GM23338 (cell line): ENCODE results near the gene AFF1. TPM values are rescaled to one million over a fixed set of nuclear protein-coding genes. Genes with fewer than 3 reads are reported as not detected.

Source experiments
- ATAC-seq: fragments of 200-7000 bp; cut with Tn5 transposase; 3 replicates; pipeline ENCODE4 v1.9.1; 2020
- DNase-seq: peaks from one replicate; pipeline ENCODE4 v3.0.0-alpha.2; 2015; ENCODE audit warnings: low spot score
- H2AFZ ChIP-seq: fragments of 200-600 bp; sonication (generic); 2 replicates; pipeline ENCODE4 v1.8.0; 2016; ENCODE audit warnings: antibody characterized with exemption, mild to moderate bottlenecking, moderate library complexity
- H3F3A ChIP-seq: fragments of 200-600 bp; sonication (generic); replicated peaks from 2 replicates; pipeline ENCODE4 v1.8.0; 2017; ENCODE audit warnings: antibody characterized with exemption, mixed run types, low read depth
- H3K27ac ChIP-seq: fragments of 200-600 bp; sonication (generic); 2 replicates; pipeline ENCODE4 v1.6.1; 2016; ENCODE audit warnings: low read depth
- H3K27me3 ChIP-seq: fragments of 200-600 bp; sonication (generic); 2 replicates; pipeline ENCODE4 v1.8.0; 2016; ENCODE audit warnings: mild to moderate bottlenecking, mixed run types, moderate library complexity; ENCODE audit not compliant: insufficient read depth
- H3K36me3 ChIP-seq: fragments of 200-600 bp; sonication (generic); 2 replicates; pipeline ENCODE4 v1.8.0; 2016; ENCODE audit warnings: mild to moderate bottlenecking; ENCODE audit not compliant: insufficient read depth
- H3K4me1 ChIP-seq: fragments of 200-600 bp; sonication (generic); 2 replicates; pipeline ENCODE4 v1.8.0; 2016; ENCODE audit warnings: mild to moderate bottlenecking, moderate library complexity; ENCODE audit not compliant: insufficient read depth
- H3K4me2 ChIP-seq: fragments of 200-600 bp; sonication (generic); 2 replicates; pipeline ENCODE4 v1.7.1; 2017; ENCODE audit warnings: mixed run types
- H3K4me3 ChIP-seq: fragments of 200-600 bp; sonication (generic); 2 replicates; pipeline ENCODE4 v1.6.1; 2016; ENCODE audit warnings: mixed run types
- H3K79me2 ChIP-seq: fragments of 200-600 bp; sonication (generic); replicated peaks from 2 replicates; pipeline ENCODE4 v1.8.0; 2017; ENCODE audit warnings: mild to moderate bottlenecking; ENCODE audit not compliant: insufficient read depth
- H3K9me2 ChIP-seq: fragments of 200-600 bp; sonication (generic); 2 replicates; pipeline ENCODE4 v1.8.0; 2017; ENCODE audit not compliant: insufficient read depth
- H4K20me1 ChIP-seq: fragments of 200-600 bp; sonication (generic); replicated peaks from 2 replicates; pipeline ENCODE4 v1.8.0; 2017; ENCODE audit warnings: mild to moderate bottlenecking; ENCODE audit not compliant: insufficient read depth
- H3K27ac Mint-ChIP-seq: 2 replicates; pipeline ENCODE4 v1.8.0; 2020; ENCODE audit warnings: inconsistent platforms, mild to moderate bottlenecking, moderate library complexity, mixed read lengths
- H3K27me3 Mint-ChIP-seq: 3 replicates; pipeline ENCODE4 v1.8.0; 2022; ENCODE audit warnings: low read depth, mild to moderate bottlenecking, moderate library complexity, mixed read lengths, inconsistent platforms; ENCODE audit not compliant: insufficient read depth, poor library complexity
- H3K36me3 Mint-ChIP-seq: 3 replicates; pipeline ENCODE4 v1.8.0; 2021; ENCODE audit warnings: low read depth, mild to moderate bottlenecking, inconsistent platforms, moderate library complexity, mixed read lengths
- H3K4me1 Mint-ChIP-seq: 3 replicates; pipeline ENCODE4 v1.8.0; 2020; ENCODE audit warnings: mild to moderate bottlenecking, inconsistent platforms, mixed read lengths
- H3K4me3 Mint-ChIP-seq: 3 replicates; pipeline ENCODE4 v1.8.0; 2021; ENCODE audit warnings: moderate library complexity, mild to moderate bottlenecking, inconsistent platforms, mixed read lengths
- H3K9me3 Mint-ChIP-seq: 3 replicates; pipeline ENCODE4 v1.8.0; 2020; ENCODE audit warnings: moderate library complexity, mild to moderate bottlenecking, inconsistent platforms, mixed read lengths
- JUNB ChIP-seq: IDR thresholded peaks from one replicate; pipeline ENCODE4 v1.6.1; 2016; ENCODE audit warnings: antibody characterized with exemption; ENCODE audit not compliant: unreplicated experiment
- POLR2AphosphoS5 ChIP-seq: IDR thresholded peaks from 2 replicates; pipeline ENCODE4 v1.6.1; 2016; ENCODE audit warnings: antibody characterized with exemption, low read depth
- REST ChIP-seq: IDR thresholded peaks from one replicate; pipeline ENCODE4 v1.6.1; 2018; ENCODE audit warnings: antibody characterized with exemption; ENCODE audit not compliant: unreplicated experiment
- ZNF331 ChIP-seq: fragments of 250-450 bp; sonication (Bioruptor Pico); IDR thresholded peaks from 2 replicates; pipeline ENCODE4 v1.5.0; 2020; ENCODE audit warnings: low read depth, mild to moderate bottlenecking, moderate library complexity
- polyA plus RNA-seq: library from polyadenylated mRNA; unstranded; fragments of >200 nt; fragmentation: Nextera tagmentation; extraction: Ambion mirVana; gene quantifications from 2 replicates; pipeline ENCODE4 v1.2.1, GENCODE V29; 2016
- total RNA-seq: library from RNA; depleted of rRNA; stranded (reverse); fragments of >200 nt; shearing (Covaris generic); gene quantifications from 2 replicates; pipeline ENCODE4 v1.2.3, GENCODE V29; 2014
- TF ChIP-seq, protein P1 (sequence below): fragments of 250-450 bp; sonication (Bioruptor Pico); IDR thresholded peaks from 2 replicates; pipeline ENCODE4 v1.5.0; 2020; ENCODE audit warnings: mild to moderate bottlenecking, moderate library complexity

Gene AFF1
- total and polyA plus RNA-seq, 2 experiments from 2014 or later = 42.6 to 67.2 TPM

- no peak for TF ChIP-seq POLR2AphosphoS5
- TF ChIP-seq REST = no peak
- no peak for TF ChIP-seq ZNF331 (CRISPR knock-in tag)
Measured at GRCh38 chr4:87024201-87024600, 89.4 kb downstream of the AFF1 start (continued).

DNA sequence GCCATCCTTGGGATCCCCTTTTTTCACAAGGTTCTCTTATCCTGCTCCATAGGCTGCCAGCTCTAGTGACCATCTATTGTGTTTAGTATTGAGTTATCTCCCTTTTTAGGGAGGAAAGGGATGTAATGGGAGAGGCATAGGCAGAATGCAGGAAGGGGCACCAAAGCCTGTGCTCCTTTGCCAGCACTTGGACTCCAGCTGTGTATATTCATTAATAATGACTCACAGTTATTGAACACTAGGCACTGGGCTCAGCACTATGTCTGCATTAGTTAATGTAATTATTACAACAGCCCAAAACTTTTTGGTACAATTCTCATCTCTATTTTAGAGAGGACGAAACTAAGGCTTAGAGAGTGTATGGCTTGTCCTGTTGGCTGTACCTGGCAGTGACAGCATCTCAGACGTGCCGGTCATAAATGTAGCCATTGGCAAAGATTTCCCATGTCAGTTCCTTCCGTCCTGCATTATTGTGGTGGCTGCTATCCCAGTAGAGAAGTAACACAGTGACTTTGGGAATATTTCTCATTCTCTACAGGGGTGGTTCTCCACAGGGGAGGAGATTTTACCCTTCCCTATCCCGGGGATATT lies 90.3 kb downstream of the AFF1 start:
- Histone ChIP-seq H2AFZ (no peak overlapping the region), H3K4me1 (peaks cover 48% of the 10 kb centered on the region), H3K4me3 (no peak overlapping the region), H3K36me3 (no peaks in the 10 kb centered on the region), H3F3A (no peaks in the 10 kb centered on the region), H4K20me1 (peaks cover 18% of the 10 kb centered on the region; the same call in 1 of the 2 replicates), H3K27ac (no peak overlapping the region), H3K79me2 (peaks cover 98% of the 10 kb centered on the region), H3K27me3 (no peaks in the 10 kb centered on the region), H3K9me2 (no peaks in the 10 kb centered on the region), H3K4me2 (no peak overlapping the region)
- no peak for TF ChIP-seq ZNF331 (CRISPR knock-in tag)
- TF ChIP-seq REST = no peak
- TF ChIP-seq JUNB = no peak
- ATAC-seq (peak; percentile 24), DNase-seq (no peak)
- Mint-ChIP-seq H3K4me3 (no peak overlapping the region), H3K27me3 (peaks cover 5% of the 10 kb centered on the region), H3K27ac (peak overlapping the region; percentile 50; the same call in 1 of the 2 replicates), H3K4me1 (peaks cover 60% of the 10 kb centered on the region), H3K9me3 (no peaks in the 10 kb centered on the region), H3K36me3 (no peaks in the 10 kb centered on the region)

- no peak overlapping the region for H3K4me2 ChIP-seq
- Mint-ChIP-seq H3K4me1 (peaks cover 60% of the 10 kb centered on the region), H3K9me3 (no peaks in the 10 kb centered on the region), H3K36me3 (no peaks in the 10 kb centered on the region), H3K4me3 (no peak overlapping the region), H3K27me3 (peaks cover 1% of the 10 kb centered on the region), H3K27ac (peak overlapping the region; percentile 76; the same call in 1 of the 2 replicates)
- peaks cover 15% of the 10 kb centered on the region; the same call in 1 of the 2 replicates for H4K20me1 ChIP-seq
- DNase-seq = no peak
- H2AFZ ChIP-seq = no peak overlapping the region
- H3K36me3 ChIP-seq = no peaks in the 10 kb centered on the region
- no peaks in the 10 kb centered on the region for H3F3A ChIP-seq
- H3K27ac ChIP-seq = no peak overlapping the region
- H3K79me2 ChIP-seq = peaks cover 98% of the 10 kb centered on the region
- H3K4me3 ChIP-seq = no peak overlapping the region
- peaks cover 52% of the 10 kb centered on the region for H3K4me1 ChIP-seq
- no peaks in the 10 kb centered on the region for H3K9me2 ChIP-seq
- peak; percentile 11; the same call in 2 of the 3 replicates for ATAC-seq
- no peaks in the 10 kb centered on the region for H3K27me3 ChIP-seq
- TF ChIP-seq, protein P1, sequence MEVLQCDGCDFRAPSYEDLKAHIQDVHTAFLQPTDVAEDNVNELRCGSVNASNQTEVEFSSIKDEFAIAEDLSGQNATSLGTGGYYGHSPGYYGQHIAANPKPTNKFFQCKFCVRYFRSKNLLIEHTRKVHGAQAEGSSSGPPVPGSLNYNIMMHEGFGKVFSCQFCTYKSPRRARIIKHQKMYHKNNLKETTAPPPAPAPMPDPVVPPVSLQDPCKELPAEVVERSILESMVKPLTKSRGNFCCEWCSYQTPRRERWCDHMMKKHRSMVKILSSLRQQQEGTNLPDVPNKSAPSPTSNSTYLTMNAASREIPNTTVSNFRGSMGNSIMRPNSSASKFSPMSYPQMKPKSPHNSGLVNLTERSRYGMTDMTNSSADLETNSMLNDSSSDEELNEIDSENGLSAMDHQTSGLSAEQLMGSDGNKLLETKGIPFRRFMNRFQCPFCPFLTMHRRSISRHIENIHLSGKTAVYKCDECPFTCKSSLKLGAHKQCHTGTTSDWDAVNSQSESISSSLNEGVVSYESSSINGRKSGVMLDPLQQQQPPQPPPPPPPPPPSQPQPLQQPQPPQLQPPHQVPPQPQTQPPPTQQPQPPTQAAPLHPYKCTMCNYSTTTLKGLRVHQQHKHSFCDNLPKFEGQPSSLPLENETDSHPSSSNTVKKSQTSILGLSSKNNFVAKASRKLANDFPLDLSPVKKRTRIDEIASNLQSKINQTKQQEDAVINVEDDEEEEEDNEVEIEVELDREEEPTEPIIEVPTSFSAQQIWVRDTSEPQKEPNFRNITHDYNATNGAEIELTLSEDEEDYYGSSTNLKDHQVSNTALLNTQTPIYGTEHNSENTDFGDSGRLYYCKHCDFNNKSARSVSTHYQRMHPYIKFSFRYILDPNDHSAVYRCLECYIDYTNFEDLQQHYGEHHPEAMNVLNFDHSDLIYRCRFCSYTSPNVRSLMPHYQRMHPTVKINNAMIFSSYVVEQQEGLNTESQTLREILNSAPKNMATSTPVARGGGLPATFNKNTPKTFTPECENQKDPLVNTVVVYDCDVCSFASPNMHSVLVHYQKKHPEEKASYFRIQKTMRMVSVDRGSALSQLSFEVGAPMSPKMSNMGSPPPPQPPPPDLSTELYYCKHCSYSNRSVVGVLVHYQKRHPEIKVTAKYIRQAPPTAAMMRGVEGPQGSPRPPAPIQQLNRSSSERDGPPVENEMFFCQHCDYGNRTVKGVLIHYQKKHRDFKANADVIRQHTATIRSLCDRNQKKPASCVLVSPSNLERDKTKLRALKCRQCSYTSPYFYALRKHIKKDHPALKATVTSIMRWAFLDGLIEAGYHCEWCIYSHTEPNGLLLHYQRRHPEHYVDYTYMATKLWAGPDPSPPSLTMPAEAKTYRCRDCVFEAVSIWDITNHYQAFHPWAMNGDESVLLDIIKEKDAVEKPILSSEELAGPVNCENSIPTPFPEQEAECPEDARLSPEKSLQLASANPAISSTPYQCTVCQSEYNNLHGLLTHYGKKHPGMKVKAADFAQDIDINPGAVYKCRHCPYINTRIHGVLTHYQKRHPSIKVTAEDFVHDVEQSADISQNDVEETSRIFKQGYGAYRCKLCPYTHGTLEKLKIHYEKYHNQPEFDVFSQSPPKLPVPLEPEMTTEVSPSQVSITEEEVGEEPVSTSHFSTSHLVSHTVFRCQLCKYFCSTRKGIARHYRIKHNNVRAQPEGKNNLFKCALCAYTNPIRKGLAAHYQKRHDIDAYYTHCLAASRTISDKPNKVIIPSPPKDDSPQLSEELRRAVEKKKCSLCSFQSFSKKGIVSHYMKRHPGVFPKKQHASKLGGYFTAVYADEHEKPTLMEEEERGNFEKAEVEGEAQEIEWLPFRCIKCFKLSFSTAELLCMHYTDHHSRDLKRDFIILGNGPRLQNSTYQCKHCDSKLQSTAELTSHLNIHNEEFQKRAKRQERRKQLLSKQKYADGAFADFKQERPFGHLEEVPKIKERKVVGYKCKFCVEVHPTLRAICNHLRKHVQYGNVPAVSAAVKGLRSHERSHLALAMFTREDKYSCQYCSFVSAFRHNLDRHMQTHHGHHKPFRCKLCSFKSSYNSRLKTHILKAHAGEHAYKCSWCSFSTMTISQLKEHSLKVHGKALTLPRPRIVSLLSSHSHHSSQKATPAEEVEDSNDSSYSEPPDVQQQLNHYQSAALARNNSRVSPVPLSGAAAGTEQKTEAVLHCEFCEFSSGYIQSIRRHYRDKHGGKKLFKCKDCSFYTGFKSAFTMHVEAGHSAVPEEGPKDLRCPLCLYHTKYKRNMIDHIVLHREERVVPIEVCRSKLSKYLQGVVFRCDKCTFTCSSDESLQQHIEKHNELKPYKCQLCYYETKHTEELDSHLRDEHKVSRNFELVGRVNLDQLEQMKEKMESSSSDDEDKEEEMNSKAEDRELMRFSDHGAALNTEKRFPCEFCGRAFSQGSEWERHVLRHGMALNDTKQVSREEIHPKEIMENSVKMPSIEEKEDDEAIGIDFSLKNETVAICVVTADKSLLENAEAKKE (CRISPR knock-in tag) = no peak
- no peak for TF ChIP-seq JUNB
- no peak for TF ChIP-seq ZNF331 (CRISPR knock-in tag)
Measured at GRCh38 chr4:87025614-87026041, 90.8 kb downstream of the AFF1 start.
